OCI-LY7 (cell line): Measurements from ENCODE around the gene ADAMTS13. TPM values are rescaled to one million over a fixed set of nuclear protein-coding genes. Genes with fewer than 3 reads are reported as not detected.

Experiments
- BruUV-seq: library from RNA; stranded (reverse); fragments of 400-500 nt; replicated peaks from 2 replicates; lab custom pipeline; 2021; lab: Mats Ljungman, UMichigan
- CTCF ChIA-PET: fragments of 300-600 bp; sonication (Branson Sonifier 250); formaldehyde crosslinking; loops from one replicate; lab custom pipeline; 2022; ENCODE audit warnings: antibody characterized with exemption; ENCODE audit not compliant: unreplicated experiment; lab: Charles Lee
- POLR2A ChIA-PET: fragments of 300-600 bp; sonication (Branson Sonifier 250); formaldehyde crosslinking; loops from one replicate; lab custom pipeline; 2022; ENCODE audit warnings: antibody characterized with exemption; lab: Charles Lee
- DNase-seq: peaks from one replicate; pipeline ENCODE4 v3.0.0-alpha.2; 2015; ENCODE audit warnings: low spot score
- H2AFZ ChIP-seq: fragments of 200-600 bp; sonication (generic), shearing (Covaris generic); 2 replicates; pipeline ENCODE4 v1.6.1; 2014; ENCODE audit warnings: mild to moderate bottlenecking, antibody characterized with exemption, low read length, moderate library complexity
- H3K27ac ChIP-seq: fragments of 200-600 bp; sonication (generic); 2 replicates; pipeline ENCODE4 v1.5.1; 2014; ENCODE audit warnings: mixed run types, low read depth, mild to moderate bottlenecking, moderate library complexity, low read length, inconsistent platforms; ENCODE audit not compliant: poor library complexity, severe bottlenecking
- H3K36me3 ChIP-seq: fragments of 200-600 bp; sonication (generic); 2 replicates; pipeline ENCODE4 v1.6.1; 2014; ENCODE audit warnings: mild to moderate bottlenecking, antibody characterized with exemption, low read length, moderate library complexity, mixed read lengths; ENCODE audit not compliant: insufficient read depth
- H3K4me1 ChIP-seq: fragments of 200-600 bp; sonication (generic); 2 replicates; pipeline ENCODE4 v1.5.1; 2014; ENCODE audit warnings: mild to moderate bottlenecking, low read length; ENCODE audit not compliant: insufficient read depth, poor library complexity, severe bottlenecking
- H3K4me2 ChIP-seq: fragments of 200-600 bp; sonication (generic); 2 replicates; pipeline ENCODE4 v1.6.1; 2014; ENCODE audit warnings: mild to moderate bottlenecking, low read length
- H3K4me3 ChIP-seq: fragments of 200-600 bp; sonication (generic); 2 replicates; pipeline ENCODE4 v1.5.1; 2014; ENCODE audit warnings: mild to moderate bottlenecking, low read depth, low read length; ENCODE audit not compliant: poor library complexity, severe bottlenecking
- H3K79me2 ChIP-seq: fragments of 200-600 bp; sonication (generic); 2 replicates; pipeline ENCODE4 v1.6.1; 2016; ENCODE audit warnings: low read depth, mild to moderate bottlenecking, low read length, moderate library complexity, mixed read lengths; ENCODE audit not compliant: insufficient read depth
- H3K9me2 ChIP-seq: fragments of 200-600 bp; sonication (generic); 2 replicates; pipeline ENCODE4 v1.6.1; 2016; ENCODE audit warnings: mild to moderate bottlenecking, low read length, mixed read lengths; ENCODE audit not compliant: insufficient read depth
- H3K9me3 ChIP-seq: fragments of 200-600 bp; sonication (generic); 2 replicates; pipeline ENCODE4 v1.6.1; 2014; ENCODE audit warnings: mild to moderate bottlenecking, mixed run types, low read length, mixed read lengths
- H4K20me1 ChIP-seq: fragments of 200-600 bp; sonication (generic); 2 replicates; pipeline ENCODE4 v1.6.1; 2014; ENCODE audit warnings: mild to moderate bottlenecking, antibody characterized with exemption, low read length, moderate library complexity, mixed read lengths; ENCODE audit not compliant: insufficient read depth
- EZH2phosphoT487 ChIP-seq: fragments of 200-600 bp; sonication (generic); IDR thresholded peaks from 2 replicates; pipeline ENCODE4 v1.6.1; 2018; ENCODE audit warnings: low read depth, borderline replicate concordance, mild to moderate bottlenecking, mixed run types, antibody characterized with exemption, low read length, moderate library complexity, mixed read lengths
- intact Hi-C: fragments of 100-400 bp; cut with micrococcal nuclease; formaldehyde crosslinking; loops from one replicate; pipeline ENCODE4 v1.10.0; 2022; ENCODE audit not compliant: unreplicated experiment
- total RNA-seq, 2 experiments: library from RNA; depleted of rRNA in 1 of 2; stranded (reverse); fragments of >200 nt in 1 of 2; shearing (Covaris generic) in 1 of 2; gene quantifications; 2 replicates each; pipeline ENCODE4 v1.2.3, GENCODE V29; 2014 to 2022
- TF ChIP-seq, protein P1 (sequence below): fragments of 200-600 bp; sonication (generic); conservative IDR thresholded peaks from 2 replicates; pipeline ENCODE4 v1.5.1; 2014; ENCODE audit warnings: mild to moderate bottlenecking, antibody characterized with exemption, low read length, moderate library complexity, mixed read lengths

Gene ADAMTS13
- total RNA-seq, 2 experiments from 2014 or later: 6.2 to 18.1 TPM

DNA sequence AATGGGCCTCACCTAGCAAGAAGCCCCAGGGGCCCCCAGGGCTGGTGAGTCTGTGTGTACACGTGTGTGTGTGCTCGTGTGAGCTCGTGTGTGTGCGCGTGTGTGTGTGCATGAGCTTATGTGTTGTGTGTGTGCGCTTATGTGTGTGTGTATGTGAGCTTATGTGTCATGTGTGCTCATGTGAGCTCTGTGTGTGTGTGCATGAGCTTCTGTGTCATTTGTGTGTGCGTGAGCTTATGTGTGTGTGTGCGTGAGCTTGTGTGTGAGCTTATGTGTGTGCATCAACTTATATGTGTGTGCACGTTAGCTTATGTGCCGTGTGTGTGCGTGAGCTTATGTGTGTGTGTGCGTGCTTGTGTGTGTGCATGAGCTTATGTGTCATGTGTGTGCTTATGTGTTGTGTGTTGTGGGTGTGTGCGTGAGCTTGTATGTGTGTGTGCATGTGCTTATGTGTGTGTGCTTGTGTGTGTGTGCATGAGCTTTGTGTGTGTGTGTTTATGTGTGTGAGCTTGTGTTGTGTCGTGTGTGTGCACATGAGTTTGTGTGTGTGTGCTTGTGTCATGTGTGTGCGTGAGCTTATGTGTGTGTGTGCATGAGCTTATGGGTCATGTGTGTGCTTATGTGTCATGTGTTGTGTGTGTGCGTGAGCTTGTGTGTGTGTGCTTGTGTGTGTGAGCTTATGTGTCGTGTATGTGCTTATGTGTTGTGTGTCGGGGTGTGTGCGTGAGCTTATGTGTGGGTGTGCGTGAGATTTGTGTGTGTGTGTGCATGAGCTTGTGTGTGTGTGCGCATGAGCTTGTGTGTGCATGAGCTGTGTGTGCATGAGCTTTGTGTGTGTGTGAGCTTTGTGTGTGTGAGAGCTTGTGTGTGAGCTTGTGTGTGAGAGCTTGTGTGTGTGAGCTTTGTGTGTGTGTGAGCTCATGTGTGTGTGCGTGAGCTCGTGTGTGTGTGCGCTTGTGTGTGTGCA lies 73.4 kb downstream of the ADAMTS13 start:
- Histone ChIP-seq H3K9me2 (no peaks in the 10 kb centered on the region), H3K4me1 (no peaks in the 10 kb centered on the region), H3K27ac (no peak overlapping the region), H4K20me1 (no peaks in the 10 kb centered on the region), H3K36me3 (no peaks in the 10 kb centered on the region), H3K4me3 (no peak overlapping the region), H3K4me2 (no peak overlapping the region), H2AFZ (no peak overlapping the region), H3K9me3 (no peaks in the 10 kb centered on the region), H3K79me2 (no peaks in the 10 kb centered on the region)
- intact Hi-C loops: no loop called here
- POLR2A ChIA-PET: interaction anchor here (0.6 to 0.7 kb wide), 2 partner anchors 16 to 52 kb away, joined by 3 read pairs; no protein-coding TSS in a partner anchor
- no peak for TF ChIP-seq EZH2phosphoT487
- TF ChIP-seq, protein P1, sequence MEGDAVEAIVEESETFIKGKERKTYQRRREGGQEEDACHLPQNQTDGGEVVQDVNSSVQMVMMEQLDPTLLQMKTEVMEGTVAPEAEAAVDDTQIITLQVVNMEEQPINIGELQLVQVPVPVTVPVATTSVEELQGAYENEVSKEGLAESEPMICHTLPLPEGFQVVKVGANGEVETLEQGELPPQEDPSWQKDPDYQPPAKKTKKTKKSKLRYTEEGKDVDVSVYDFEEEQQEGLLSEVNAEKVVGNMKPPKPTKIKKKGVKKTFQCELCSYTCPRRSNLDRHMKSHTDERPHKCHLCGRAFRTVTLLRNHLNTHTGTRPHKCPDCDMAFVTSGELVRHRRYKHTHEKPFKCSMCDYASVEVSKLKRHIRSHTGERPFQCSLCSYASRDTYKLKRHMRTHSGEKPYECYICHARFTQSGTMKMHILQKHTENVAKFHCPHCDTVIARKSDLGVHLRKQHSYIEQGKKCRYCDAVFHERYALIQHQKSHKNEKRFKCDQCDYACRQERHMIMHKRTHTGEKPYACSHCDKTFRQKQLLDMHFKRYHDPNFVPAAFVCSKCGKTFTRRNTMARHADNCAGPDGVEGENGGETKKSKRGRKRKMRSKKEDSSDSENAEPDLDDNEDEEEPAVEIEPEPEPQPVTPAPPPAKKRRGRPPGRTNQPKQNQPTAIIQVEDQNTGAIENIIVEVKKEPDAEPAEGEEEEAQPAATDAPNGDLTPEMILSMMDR: no peak
- no TSS peak for BruUV-seq
- DNase-seq: no peak
- CTCF ChIA-PET: interaction anchor here (0.6 kb wide), 2 partner anchors 9 to 16 kb away, joined by 3 read pairs; no protein-coding TSS in a partner anchor

DNA sequence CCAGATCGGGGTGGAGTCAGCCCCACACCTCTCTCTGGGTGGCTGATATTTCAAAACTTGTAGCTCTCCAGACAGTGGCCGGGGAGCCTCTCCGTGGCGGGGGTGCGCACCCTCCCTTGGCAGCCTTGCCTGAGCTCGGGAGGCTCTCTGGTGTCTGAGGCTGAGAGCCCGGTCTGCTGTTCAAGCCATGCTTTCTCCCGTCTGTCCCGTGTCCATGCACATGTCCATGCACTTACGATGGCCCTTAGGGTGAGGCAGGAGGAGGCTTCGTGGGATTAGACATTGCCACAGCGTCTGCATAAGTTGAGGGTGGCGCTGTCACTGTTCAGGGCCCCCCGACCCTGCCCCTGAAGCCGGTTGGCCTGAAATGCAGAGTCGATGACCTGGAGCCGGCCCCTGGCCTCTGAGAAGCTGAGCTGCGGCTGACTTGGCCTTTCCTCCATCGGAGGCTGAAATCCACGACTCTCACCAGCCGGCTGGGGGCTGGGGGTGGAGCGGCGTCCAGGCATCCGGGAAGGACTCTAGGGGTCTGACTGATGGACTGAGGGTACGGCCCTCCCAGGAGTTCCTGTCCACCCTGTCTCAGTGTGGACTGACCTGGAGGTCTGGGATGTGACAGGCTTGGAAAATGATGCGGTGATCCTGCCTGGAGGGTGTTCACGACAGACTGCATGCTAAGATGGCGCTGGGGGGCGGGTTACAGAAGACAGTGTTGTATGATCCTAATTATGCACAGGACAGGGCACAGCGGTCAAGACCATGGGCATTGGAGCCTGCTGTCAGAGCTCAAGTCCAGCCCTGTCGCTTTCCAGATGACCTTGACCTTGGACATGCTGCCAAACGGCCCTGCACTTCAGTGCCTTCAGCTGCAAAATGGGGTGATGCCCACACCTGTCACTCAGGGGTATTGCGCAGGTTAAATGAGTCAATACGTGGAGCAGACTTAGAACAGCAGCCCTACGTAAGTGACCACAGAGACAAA lies 75.0 kb downstream of the ADAMTS13 start:
- DNase-seq: no peak
- no peaks in the 10 kb centered on the region for H3K9me2 ChIP-seq
- no peaks in the 10 kb centered on the region for H3K4me1 ChIP-seq
- CTCF ChIA-PET: no interaction called here
- intact Hi-C loops: no loop called here
- H3K4me2 ChIP-seq: no peak overlapping the region
- no peaks in the 10 kb centered on the region for H4K20me1 ChIP-seq
- 0 out of 2 replicates have a peak, but pooled peaks cover 8% of the 10 kb centered on the region for H3K9me3 ChIP-seq
- POLR2A ChIA-PET: no interaction called here
- TF ChIP-seq, protein P1: no peak
- TF ChIP-seq EZH2phosphoT487: no peak
- no TSS peak for BruUV-seq
- no peaks in the 10 kb centered on the region for H3K79me2 ChIP-seq
- H3K27ac ChIP-seq: no peak overlapping the region
- no peaks in the 10 kb centered on the region for H3K36me3 ChIP-seq
- no peak overlapping the region for H3K4me3 ChIP-seq
- H2AFZ ChIP-seq: no peak overlapping the region
